GM18526 (cell line): Measurements from ENCODE around the gene PCBP3.

Source experiments
- POLR2A ChIP-seq: IDR thresholded peaks from 3 replicates; pipeline ENCODE4 v1.6.1; 2011; ENCODE audit not compliant: insufficient read length; ENCODE audit errors: extremely low read depth

The PCBP3 gene

DNA sequence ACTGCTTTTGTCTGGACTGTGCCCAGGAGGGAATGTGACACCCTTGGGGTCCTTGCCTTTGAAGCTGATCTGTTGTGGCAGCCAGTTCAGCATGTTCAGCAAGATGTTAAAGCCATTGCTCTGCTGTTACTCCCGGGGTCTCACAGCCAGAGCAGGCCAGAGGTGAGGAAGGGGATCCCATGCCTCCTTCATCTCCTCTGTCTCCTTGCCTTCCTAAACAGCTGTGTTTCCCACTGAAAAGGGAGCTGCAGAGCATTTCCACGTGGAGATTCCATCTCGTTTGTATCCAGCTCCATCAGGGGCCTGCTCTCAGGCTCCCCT is 202.2 kb downstream of the PCBP3 start:
- TF ChIP-seq POLR2A, result no peak

- TF ChIP-seq POLR2A, result no peak
Observed at GRCh38 chr21:45846373-45847160, 203.0 kb downstream of the PCBP3 start.

GRCh38 chr21:45847870-45848269 is 204.3 kb downstream of the PCBP3 start:
- TF ChIP-seq POLR2A, result no peak

DNA sequence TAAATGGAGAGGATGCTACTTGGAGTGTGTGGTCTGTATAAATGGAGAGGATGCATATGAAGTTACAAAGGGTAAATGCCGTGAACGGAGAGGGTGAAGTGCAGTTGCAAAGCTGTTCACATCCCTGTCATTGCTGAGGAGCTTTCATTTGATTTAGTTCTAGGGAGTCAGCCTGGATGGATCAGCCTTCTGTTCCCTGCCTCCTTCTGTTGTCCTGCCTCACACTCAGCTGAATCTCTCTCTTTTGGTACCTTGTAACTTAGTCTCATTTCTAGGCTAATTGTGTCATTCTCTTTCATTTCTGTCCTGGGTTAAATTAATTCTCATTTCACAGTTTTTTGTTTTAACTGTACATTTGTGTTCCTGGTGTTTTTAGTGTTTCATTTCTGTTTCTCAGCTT is 204.8 kb downstream of the PCBP3 start:
- no peak for TF ChIP-seq POLR2A

- no peak for TF ChIP-seq POLR2A
Observed at GRCh38 chr21:45848805-45849204, 205.3 kb downstream of the PCBP3 start.

GRCh38 chr21:45849651-45850050 is 206.1 kb downstream of the PCBP3 start:
- no peak for TF ChIP-seq POLR2A

- no peak for TF ChIP-seq POLR2A
Observed at GRCh38 chr21:45850181-45850580, 206.7 kb downstream of the PCBP3 start.

GRCh38 chr21:45852886-45853400 is 209.4 kb downstream of the PCBP3 start:
- no peak for TF ChIP-seq POLR2A

DNA sequence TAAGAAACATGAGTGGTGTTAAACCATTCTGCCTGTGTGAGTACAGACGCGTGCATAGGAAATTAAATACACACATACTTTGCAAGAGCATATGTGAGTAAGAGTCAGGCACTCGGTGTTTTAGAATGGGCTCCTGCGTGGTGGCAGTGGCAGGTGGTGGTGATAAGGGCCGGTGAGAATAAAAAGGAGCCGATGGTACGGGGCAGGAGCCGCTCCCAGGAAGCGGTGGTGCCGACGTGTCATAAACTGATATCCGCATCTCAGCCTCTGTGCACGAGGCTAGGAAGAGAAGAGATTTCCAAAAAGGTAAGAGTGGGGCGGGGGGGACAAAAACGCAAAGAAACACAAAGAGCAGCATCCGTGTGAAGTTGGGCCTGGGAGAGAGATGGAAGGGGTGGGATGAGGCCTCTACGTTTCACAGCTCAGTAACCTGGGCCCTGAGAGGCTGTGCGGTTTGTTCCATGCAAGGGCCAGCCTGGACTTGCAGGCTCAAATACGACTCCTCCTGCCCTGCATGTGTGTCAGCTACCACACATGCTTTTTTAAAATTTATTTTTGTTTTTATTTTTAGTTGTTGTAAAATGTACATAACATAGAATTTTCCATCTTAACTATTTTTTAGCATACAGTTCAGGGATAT is 210.3 kb downstream of the PCBP3 start:
- TF ChIP-seq POLR2A, result no peak

DNA sequence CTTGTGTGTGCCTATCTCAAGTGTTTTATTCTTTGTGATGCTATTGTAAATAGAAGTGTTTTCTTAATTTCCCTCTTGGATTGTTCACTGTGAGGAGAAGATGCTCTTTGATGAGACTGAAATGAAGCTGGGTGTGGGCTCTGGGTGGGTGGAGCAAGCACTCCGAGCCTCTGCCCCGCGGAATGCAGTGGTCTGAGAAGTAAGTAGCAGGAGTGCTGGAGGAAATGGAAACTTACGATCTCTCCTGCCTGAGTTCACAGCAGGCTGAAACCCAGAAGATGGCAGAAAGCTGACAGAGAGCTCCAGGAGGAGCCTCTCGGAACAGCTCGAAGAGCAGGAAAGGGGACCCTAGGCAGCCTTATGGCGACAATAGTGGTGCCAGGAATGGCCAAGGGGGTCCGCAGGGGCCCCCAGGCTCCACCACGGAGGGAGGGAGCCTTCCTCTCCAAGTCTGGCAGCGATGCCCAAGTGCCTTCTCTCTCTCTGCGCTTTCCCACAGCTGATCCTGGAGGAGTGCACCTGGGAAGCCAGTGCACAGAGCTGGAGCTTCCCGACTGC is 211.2 kb downstream of the PCBP3 start:
- TF ChIP-seq POLR2A, result no peak

DNA sequence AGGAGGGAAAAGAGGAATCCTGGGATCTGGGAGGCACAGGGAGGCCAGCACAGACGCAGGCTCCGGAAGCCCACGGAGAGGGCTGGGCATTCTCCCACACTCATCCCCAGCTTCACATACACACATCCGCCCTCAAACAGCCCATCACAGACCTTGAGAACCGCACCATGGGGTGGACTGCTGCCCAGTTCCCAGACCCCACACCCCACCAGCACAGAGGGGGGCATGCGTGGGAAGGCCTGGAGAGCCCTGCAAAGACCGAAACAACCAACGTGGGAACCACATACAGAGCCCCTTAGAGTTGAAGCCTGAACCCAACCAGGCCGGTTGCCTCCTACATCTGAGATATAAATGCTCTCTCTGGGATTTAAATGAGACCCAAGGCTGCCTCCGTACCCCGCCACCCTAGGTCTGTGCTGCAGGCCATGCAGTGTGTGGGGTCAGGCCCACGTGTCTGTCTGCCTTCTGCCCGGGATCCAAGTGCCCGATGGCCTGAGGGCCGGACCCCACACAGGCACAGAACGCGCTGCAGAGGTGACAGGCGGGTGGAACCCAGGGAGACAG is 211.8 kb downstream of the PCBP3 start:
- TF ChIP-seq POLR2A, result no peak

- no peak for TF ChIP-seq POLR2A
Observed at GRCh38 chr21:45856442-45856841, 212.9 kb downstream of the PCBP3 start.

DNA sequence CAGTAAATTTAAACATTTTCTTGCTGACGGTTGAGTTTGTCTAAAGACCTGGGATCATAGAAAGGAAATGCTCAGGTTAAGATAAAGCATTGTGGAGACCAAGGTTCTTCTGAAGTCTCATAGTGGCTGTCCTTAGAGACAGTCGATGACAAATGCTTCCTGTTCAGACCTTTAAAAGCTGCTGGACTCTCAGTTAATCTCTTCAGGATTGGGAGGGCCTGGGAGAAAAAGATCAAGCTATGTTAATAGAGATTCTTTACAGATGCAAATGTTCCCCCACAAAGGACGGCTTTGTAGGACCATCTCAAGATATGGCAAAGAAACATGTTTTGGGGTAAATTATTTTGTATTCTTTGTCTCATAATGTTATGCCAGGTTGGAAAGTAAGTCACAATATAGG is 213.4 kb downstream of the PCBP3 start:
- TF ChIP-seq POLR2A, result no peak

DNA sequence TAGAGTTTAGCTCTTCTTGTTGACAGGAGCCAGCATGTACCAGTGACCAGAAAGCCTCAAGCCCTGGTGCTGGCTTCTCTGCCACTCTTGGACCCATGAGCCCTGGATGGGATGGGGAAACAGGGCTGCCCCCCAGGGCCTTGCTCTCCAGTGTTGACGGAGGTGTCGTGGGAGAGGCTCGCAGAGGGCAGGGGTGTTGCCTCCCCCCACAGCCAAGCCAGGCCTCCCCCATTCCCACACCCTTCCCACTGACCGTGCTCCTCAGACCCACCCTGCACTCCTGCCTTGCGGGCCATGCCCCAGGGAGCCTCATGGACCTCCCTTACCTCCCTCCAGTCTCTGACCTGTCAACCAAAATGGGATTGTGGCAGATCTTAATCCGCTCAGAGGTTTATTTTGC is 214.2 kb downstream of the PCBP3 start:
- TF ChIP-seq POLR2A, result no peak

- TF ChIP-seq POLR2A, result no peak
Observed at GRCh38 chr21:45858180-45858579, 214.7 kb downstream of the PCBP3 start.
